HepG2 (cell line): ENCODE data around the gene WDR62. TPM values are rescaled to one million over a fixed set of nuclear protein-coding genes. Genes with fewer than 3 reads are reported as not detected.

Experiments used
- IKZF5 ChIP-seq: IDR thresholded peaks from 2 replicates; pipeline ENCODE4 v1.6.1; 2018; ENCODE audit warnings: missing genetic modification reagents, mild to moderate bottlenecking, missing compliant biosample characterization
- KAT2B ChIP-seq: fragments of 150-350 bp; IDR thresholded peaks from 2 replicates; pipeline ENCODE4 v1.6.1; 2014; ENCODE audit warnings: low read depth, low read length, borderline replicate concordance
- MAX ChIP-seq: IDR thresholded peaks from 2 replicates; pipeline ENCODE4 v1.6.1; 2012; ENCODE audit warnings: inconsistent platforms
- MEF2D ChIP-seq: sonication (generic); formaldehyde crosslinking; IDR thresholded peaks from 2 replicates; pipeline ENCODE4 v1.5.1; 2020; ENCODE audit warnings: mild to moderate bottlenecking, missing genetic modification reagents
- MIER2 ChIP-seq: IDR thresholded peaks from 2 replicates; pipeline ENCODE4 v1.6.1; 2016; ENCODE audit warnings: missing biosample characterization, missing genetic modification reagents
- PBX2 ChIP-seq: IDR thresholded peaks from 2 replicates; pipeline ENCODE4 v1.6.1; 2016; ENCODE audit warnings: control low read depth
- SMAD1 ChIP-seq: sonication (generic); formaldehyde crosslinking; IDR thresholded peaks from 2 replicates; pipeline ENCODE4 v1.4.0; 2020; ENCODE audit warnings: missing genetic modification reagents, low read depth, mild to moderate bottlenecking, borderline replicate concordance
- SNAI1 ChIP-seq: sonication (generic); formaldehyde crosslinking; IDR thresholded peaks from 2 replicates; pipeline ENCODE4 v1.5.0; 2020; ENCODE audit warnings: mild to moderate bottlenecking, missing genetic modification reagents, borderline replicate concordance
- SP1 ChIP-seq, 2 experiments: fragments of 450-650 bp in 1 of 2; sonication (generic) in 1 of 2; formaldehyde crosslinking in 1 of 2; IDR thresholded peaks; 2 replicates each; pipeline versions ENCODE4 v1.4.0 to v1.6.1; 2016 to 2020; ENCODE audit warnings: missing genetic modification reagents in 1 of 2
- TBX3 ChIP-seq: fragments of 450-650 bp; IDR thresholded peaks from 2 replicates; pipeline ENCODE4 v1.6.1; 2017; ENCODE audit warnings: antibody characterized with exemption, mild to moderate bottlenecking, inconsistent platforms, borderline replicate concordance
- ZNF280B ChIP-seq: sonication (generic); formaldehyde crosslinking; IDR thresholded peaks from 2 replicates; pipeline ENCODE4 v1.5.0; 2020; ENCODE audit warnings: missing genetic modification reagents, mild to moderate bottlenecking, borderline replicate concordance
- ZNF329 ChIP-seq: sonication (generic); formaldehyde crosslinking; IDR thresholded peaks from 2 replicates; pipeline ENCODE4 v1.9.0; 2021; ENCODE audit warnings: low read depth, mild to moderate bottlenecking, missing genetic modification reagents
- polyA plus RNA-seq, 8 experiments: library from polyadenylated mRNA; depleted of rRNA in 3 of 8; stranded (reverse) in 7 of 8; unstranded in 1 of 8; fragments of >200 nt; fragmentation: Illumina TruSeq in 4 of 8; extraction: Trizol in 4 of 8; gene quantifications; 2 replicates each; pipeline versions ENCODE4 v1.2.1 to v1.2.3, GENCODE V29; 2011 to 2016; ENCODE audit warnings: low read depth in 4 of 8, missing spikeins in 1 of 8, mixed read lengths in 1 of 8; ENCODE audit not compliant: insufficient read depth in 1 of 8
- total RNA-seq, 5 experiments: library from RNA; depleted of rRNA; stranded (reverse); fragments of >200 nt; fragmentation: Illumina TruSeq; extraction: Trizol; gene quantifications; 2 replicates each; pipeline ENCODE4 v1.2.3, GENCODE V29; 2016; ENCODE audit warnings: low read depth in 1 of 5
- TF ChIP-seq, protein P1 (sequence below), 2 experiments: sonication (generic) in 1 of 2; formaldehyde crosslinking in 1 of 2; IDR thresholded peaks; 2 replicates each; pipeline versions ENCODE4 v1.6.1 to v1.9.0; 2014 to 2022; ENCODE audit warnings: antibody characterized with exemption in 1 of 2, borderline replicate concordance in 1 of 2, inconsistent platforms in 1 of 2, low read depth in 1 of 2, missing genetic modification reagents in 1 of 2
- TF ChIP-seq, protein P2 (sequence below): fragments of 450-650 bp; IDR thresholded peaks from 2 replicates; pipeline ENCODE4 v1.6.1; 2016

The WDR62 gene
- total and polyA plus RNA-seq, 2 of the 13 experiments (the other 11 are each of a cell fraction or from before 2014, with no cell fraction given) = 5.8 to 12.5 TPM

GRCh38 chr19:36008336-36008978 is 46.2 kb upstream of the WDR62 start, which contains the start of gene SYNE4 (continued):
- TF ChIP-seq, protein P1, sequence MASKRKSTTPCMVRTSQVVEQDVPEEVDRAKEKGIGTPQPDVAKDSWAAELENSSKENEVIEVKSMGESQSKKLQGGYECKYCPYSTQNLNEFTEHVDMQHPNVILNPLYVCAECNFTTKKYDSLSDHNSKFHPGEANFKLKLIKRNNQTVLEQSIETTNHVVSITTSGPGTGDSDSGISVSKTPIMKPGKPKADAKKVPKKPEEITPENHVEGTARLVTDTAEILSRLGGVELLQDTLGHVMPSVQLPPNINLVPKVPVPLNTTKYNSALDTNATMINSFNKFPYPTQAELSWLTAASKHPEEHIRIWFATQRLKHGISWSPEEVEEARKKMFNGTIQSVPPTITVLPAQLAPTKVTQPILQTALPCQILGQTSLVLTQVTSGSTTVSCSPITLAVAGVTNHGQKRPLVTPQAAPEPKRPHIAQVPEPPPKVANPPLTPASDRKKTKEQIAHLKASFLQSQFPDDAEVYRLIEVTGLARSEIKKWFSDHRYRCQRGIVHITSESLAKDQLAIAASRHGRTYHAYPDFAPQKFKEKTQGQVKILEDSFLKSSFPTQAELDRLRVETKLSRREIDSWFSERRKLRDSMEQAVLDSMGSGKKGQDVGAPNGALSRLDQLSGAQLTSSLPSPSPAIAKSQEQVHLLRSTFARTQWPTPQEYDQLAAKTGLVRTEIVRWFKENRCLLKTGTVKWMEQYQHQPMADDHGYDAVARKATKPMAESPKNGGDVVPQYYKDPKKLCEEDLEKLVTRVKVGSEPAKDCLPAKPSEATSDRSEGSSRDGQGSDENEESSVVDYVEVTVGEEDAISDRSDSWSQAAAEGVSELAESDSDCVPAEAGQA (IDR thresholded peaks at IDR 0.05; ENCODE audit: low read depth) = no peak
- TF ChIP-seq, protein P1 (CRISPR knock-in tag; IDR thresholded peaks at IDR 0.05; ENCODE audit: borderline replicate concordance) = no peak
- TF ChIP-seq SMAD1 (CRISPR knock-in tag) = 0 out of 2 replicates have a peak, but pooled peaks have one; percentile 50
- no peak; the same call in 1 of the 2 replicates for TF ChIP-seq IKZF5 (CRISPR knock-in tag)
- TF ChIP-seq SNAI1 = 0 out of 2 replicates have a peak, but pooled peaks have one; percentile 55
- peak; percentile 78; the same call in 1 of the 2 replicates for TF ChIP-seq ZNF280B (CRISPR knock-in tag)
- TF ChIP-seq, protein P2, sequence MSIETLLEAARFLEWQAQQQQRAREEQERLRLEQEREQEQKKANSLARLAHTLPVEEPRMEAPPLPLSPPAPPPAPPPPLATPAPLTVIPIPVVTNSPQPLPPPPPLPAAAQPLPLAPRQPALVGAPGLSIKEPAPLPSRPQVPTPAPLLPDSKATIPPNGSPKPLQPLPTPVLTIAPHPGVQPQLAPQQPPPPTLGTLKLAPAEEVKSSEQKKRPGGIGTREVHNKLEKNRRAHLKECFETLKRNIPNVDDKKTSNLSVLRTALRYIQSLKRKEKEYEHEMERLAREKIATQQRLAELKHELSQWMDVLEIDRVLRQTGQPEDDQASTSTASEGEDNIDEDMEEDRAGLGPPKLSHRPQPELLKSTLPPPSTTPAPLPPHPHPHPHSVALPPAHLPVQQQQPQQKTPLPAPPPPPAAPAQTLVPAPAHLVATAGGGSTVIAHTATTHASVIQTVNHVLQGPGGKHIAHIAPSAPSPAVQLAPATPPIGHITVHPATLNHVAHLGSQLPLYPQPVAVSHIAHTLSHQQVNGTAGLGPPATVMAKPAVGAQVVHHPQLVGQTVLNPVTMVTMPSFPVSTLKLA = no peak
- TF ChIP-seq SP1 (IDR thresholded peaks at IDR 0.05) = no peak
- TF ChIP-seq SP1 (CRISPR knock-in tag; IDR thresholded peaks at IDR 0.05) = peak; percentile 47; the same call in 1 of the 2 replicates
- peak; percentile 72 for TF ChIP-seq MAX
- 0 out of 2 replicates have a peak, but pooled peaks have one; percentile 58 for TF ChIP-seq MEF2D (CRISPR knock-in tag)
- 0 out of 2 replicates have a peak, but pooled peaks have one; percentile 29 for TF ChIP-seq MIER2 (CRISPR knock-in tag)
- no peak for TF ChIP-seq TBX3
- no peak for TF ChIP-seq KAT2B
- no peak for TF ChIP-seq PBX2 (CRISPR knock-in tag)
- peak; percentile 56; the same call in 1 of the 2 replicates for TF ChIP-seq ZNF329 (CRISPR knock-in tag)
